ENCODE data around the gene MRPL27. TPM values are rescaled to one million over a fixed set of nuclear protein-coding genes. Genes with fewer than 3 reads are reported as not detected.

Gene MRPL27
- total and polyA plus RNA-seq, 2 of the 4 experiments (the other 2 are of a cell fraction): 176 to 202 TPM

DNA sequence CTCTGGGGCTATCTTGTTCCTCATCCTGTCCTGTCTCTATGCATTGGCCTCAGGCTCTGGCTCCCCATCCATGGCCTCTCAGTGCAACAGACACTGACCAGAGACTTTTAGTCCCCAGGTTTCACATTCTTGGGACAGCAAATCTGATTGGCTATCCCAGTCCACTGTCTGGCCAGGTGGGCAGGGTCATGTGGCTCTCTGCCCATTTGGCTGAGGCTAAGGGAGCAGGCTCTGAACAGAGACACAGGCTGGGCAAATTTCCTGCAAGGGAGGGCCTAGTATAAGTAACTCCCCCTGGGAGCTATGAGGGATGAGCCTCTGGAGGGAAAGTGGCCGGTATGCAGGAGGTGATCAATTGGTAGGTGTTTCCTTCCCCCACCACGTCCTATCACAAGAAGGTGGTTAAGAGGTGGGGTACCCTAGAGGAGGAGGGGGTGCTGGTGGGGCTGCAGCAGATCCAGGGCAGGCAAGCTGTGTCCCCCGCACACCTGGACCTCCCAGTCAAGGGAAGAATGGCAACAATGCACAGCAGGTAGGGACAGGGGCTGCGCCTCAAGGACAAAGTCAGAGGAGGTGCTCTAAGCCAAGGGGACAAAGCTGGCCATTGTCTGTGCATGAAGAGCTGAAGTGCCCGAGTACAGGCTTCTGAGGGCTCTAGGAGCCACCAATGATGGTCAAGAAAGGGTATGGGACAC is 13.8 kb downstream of the MRPL27 start:
- ATAC-seq (ENCODE audit: low read depth) (no peak), DNase-seq (no peak)
- no TSS peak for BruUV-seq (replicated peaks)
- CTCF ChIA-PET: no interaction called here
- POLR2A ChIA-PET (ENCODE audit: unreplicated experiment): no interaction called here
- Histone ChIP-seq H3K18ac (ENCODE audit: low read depth, low read length) (no peak overlapping the region), H2AK9ac (replicated peaks; ENCODE audit: low read depth, low read length, poor library complexity) (no peak overlapping the region), H2AK5ac (ENCODE audit: low read depth, low read length) (no peak overlapping the region), H3K9ac (ENCODE audit: low read depth, low read length) (no peak overlapping the region), H2BK20ac (ENCODE audit: low read depth, low read length) (no peak overlapping the region), H4K20me1 (ENCODE audit: insufficient read depth, low read length) (peaks cover 11% of the 10 kb centered on the region; the same call in 1 of the 2 replicates), H2BK15ac (ENCODE audit: low read depth, low read length) (no peak overlapping the region), H3K23ac (ENCODE audit: low read depth, low read length) (no peak overlapping the region), H4K8ac (ENCODE audit: low read depth in 2 of 2, low read length in 2 of 2) (no peak overlapping the region), H3K4me3 (ENCODE audit: insufficient read depth, low read depth, low read length) (no peak overlapping the region), H3K9me1 (ENCODE audit: insufficient read depth, low read length) (peaks cover 6% of the 10 kb centered on the region; the same call in 1 of the 2 replicates), H4K91ac (ENCODE audit: insufficient read depth, low read depth, low read length) (no peak overlapping the region), H2BK120ac (ENCODE audit: low read depth, low read length) (no peak overlapping the region), H3K4me2 (ENCODE audit: low read depth, low read length) (no peak overlapping the region), H3K27me3 (ENCODE audit: control insufficient read depth, insufficient read depth, low read length) (no peaks in the 10 kb centered on the region), H3K56ac (ENCODE audit: extremely low read depth, insufficient read depth, low read length) (no peak overlapping the region), H3K14ac (replicated peaks; ENCODE audit: low read depth, low read length) (no peak overlapping the region), H3K4ac (ENCODE audit: low read depth, low read length) (no peak overlapping the region), H2BK5ac (ENCODE audit: low read depth, low read length, poor library complexity, severe bottlenecking) (no peak overlapping the region), H3K27ac (ENCODE audit: insufficient read depth, low read length) (no peak overlapping the region), H3K79me1 (ENCODE audit: low read depth in 1 of 2, low read length in 2 of 2) (peaks cover 3 to 6% of the 10 kb centered on the region in 2 experiments; a peak in 1 of 4 replicates), H2AFZ (replicated peaks; ENCODE audit: low read length, poor library complexity) (no peak overlapping the region), H3K9me3 (ENCODE audit: control insufficient read depth, insufficient read depth, low read length) (no peaks in the 10 kb centered on the region), H3K36me3 (ENCODE audit: control insufficient read depth, insufficient read depth, low read length) (peaks cover 57% of the 10 kb centered on the region), H4K5ac (ENCODE audit: low read depth, low read length) (no peak overlapping the region), H3K4me1 (ENCODE audit: control insufficient read depth, insufficient read depth, low read length) (peaks cover 4% of the 10 kb centered on the region)
- 100% methylated on average over 1 of the region's 5 CpGs; no CpG with 5 or more reads in 1 of the 2 experiments for WGBS, 2 experiments (ENCODE audit: extremely low coverage in 2 of 2, insufficient read length in 1 of 2)
- dilution Hi-C loops (cut with HindIII; ENCODE audit: low sequenced_read_pairs, unreplicated experiment): no loop called here
- TF ChIP-seq POLR2A (IDR thresholded peaks at IDR 0.05; ENCODE audit: low read depth, low read length) (no peak), BHLHE40 (IDR thresholded peaks at IDR 0.05; ENCODE audit: low read depth, low read length) (no peak), MAZ (IDR thresholded peaks at IDR 0.05; ENCODE audit: borderline replicate concordance, low read depth, low read length) (no peak), RFX5 (IDR thresholded peaks at IDR 0.05; ENCODE audit: low read depth, low read length) (no peak), RCOR1 (IDR thresholded peaks at IDR 0.05; ENCODE audit: insufficient replicate concordance, low read length) (no peak), FOS (IDR thresholded peaks at IDR 0.05; ENCODE audit: low read depth, low read length) (no peak), MAFK (IDR thresholded peaks at IDR 0.05; ENCODE audit: low read depth, low read length) (no peak), RAD21 (IDR thresholded peaks at IDR 0.05; ENCODE audit: low read length) (no peak), CEBPB (IDR thresholded peaks at IDR 0.05; ENCODE audit: low read depth, low read length) (no peak)
- TF ChIP-seq, protein P1, sequence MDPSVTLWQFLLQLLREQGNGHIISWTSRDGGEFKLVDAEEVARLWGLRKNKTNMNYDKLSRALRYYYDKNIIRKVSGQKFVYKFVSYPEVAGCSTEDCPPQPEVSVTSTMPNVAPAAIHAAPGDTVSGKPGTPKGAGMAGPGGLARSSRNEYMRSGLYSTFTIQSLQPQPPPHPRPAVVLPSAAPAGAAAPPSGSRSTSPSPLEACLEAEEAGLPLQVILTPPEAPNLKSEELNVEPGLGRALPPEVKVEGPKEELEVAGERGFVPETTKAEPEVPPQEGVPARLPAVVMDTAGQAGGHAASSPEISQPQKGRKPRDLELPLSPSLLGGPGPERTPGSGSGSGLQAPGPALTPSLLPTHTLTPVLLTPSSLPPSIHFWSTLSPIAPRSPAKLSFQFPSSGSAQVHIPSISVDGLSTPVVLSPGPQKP (IDR thresholded peaks at IDR 0.05; ENCODE audit: borderline replicate concordance, low read depth, low read length): no peak
- in situ Hi-C loops (cut with MboI; ENCODE audit: low sequenced_read_pairs): no loop called here
- intact Hi-C loops (cut with micrococcal nuclease): no loop called here
